NOMO-1 (cell line): ENCODE measurements around the gene SETD2.
A peak's percentile ranks its signal among the peaks of the same experiment; 100 is the strongest.

Source experiments
- DNase-seq, 2 experiments: peaks; one replicate each; lab custom pipeline; 2025; ENCODE audit not compliant: unreplicated experiment in 2 of 2; lab: John Stamatoyannopoulos, UW

Gene SETD2

DNA sequence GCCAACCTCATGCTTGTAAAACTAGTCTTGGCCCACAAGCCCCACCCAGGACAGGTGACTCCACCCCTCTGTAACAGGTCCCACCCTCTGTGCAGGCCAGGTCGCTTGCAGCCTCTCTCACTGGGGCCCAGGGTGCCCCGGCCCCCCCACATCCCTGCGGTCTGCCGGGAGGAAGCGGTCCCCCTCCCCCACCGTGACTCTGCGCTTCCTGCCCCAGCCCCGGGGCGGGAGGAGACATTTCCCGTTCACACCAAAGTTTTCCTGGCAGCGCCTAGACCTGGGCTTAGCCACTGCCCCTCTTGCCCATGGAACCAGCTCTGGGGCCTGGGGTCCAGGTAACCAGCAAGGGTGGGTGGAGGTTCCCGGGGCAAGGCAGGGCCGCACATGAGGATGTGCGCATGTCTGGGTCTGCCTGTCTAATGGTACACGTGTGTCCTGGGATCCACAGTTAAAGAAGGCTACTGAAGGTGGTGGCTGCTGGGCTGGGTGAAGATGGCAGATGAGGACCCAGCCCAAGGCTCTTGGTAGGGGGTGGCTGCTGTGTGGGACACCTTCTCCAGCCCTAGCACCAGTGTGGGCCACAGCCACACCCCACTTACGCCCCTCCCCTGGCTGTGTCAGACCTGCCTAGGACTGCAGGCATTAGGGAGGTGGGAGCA, 176.0 kb downstream of the SETD2 start:
- peak; percentile 84 to 95 for DNase-seq

DNA sequence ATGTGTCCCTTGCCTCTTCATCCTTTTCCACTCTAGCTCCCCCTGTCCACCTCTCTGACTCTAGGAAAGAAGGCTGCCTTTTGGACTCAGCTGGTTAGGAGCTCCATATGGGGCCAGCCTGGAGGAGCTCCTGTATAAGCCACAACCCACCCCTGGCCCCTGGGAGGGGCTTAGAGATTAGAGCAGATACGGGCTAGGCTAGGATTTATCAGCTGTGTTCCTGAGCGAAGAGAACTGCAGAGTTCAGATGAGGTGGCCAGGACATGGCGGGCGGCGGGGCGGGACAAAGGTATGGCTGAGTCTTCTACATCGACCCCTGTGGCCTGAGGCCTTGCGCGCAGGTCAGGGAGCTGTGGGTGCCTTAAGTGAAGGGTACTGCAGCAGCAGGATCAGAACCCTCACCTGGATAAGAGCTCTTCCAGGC, 176.6 kb downstream of the SETD2 start:
- no peak for DNase-seq

DNA sequence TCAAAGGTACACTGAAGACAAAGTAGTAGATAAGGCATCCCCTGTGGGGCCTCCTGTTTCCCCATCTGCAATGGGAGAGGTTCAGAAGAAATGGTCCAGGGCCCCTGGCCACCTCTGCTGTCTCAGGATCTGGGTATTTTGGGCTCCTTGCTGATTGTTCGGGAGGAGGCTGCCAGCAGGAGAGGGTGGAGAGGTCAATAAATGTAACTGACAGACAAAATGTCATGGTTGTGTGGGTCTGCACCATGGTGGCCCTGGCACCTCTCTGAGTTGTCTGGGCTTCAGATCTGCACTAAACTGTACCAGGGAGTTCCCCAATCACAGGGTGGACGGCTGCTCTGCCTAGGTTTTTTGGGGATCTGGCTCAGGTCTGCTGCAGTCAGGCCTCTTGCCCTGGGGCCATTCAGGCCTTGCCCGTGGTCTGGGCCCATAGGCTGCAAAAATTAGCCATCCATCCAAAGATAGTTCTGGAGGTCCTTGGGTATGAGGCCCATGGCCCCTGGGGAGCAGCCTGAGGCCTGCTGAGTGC, 177.1 kb downstream of the SETD2 start:
- DNase-seq = no peak

DNA sequence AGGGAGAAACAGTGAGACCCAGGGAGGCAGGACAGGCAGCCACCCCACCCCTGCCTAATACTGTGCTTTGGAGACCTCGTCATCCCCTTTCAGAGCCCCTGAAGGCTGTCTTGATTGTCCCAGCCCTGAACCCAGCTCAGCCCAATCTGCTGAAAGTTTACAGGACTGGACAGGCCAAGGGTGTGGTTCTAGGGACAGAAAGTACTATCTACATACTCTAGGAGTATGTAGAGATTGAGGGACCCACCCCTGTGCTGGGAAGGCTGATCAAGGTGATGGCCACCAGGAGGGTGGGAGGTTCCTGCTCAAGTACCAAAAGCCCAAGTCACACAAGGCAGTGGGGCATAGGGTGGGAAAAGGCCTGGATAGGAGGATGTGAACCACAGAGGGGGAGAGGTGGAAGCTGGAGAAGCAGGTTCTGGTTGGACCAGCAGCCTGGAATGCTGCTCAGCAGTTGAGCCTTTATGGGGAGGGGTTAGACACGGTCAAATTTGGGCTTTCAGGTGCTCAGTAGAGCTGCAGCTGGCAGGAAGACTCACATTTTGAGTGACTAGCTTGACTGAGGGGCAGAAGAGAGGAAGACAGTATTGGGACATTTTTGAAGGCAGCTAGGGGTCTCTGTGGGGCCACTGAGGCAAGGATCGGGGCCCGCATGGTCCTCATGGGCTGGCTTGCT, 177.7 kb downstream of the SETD2 start:
- no peak for DNase-seq

DNA sequence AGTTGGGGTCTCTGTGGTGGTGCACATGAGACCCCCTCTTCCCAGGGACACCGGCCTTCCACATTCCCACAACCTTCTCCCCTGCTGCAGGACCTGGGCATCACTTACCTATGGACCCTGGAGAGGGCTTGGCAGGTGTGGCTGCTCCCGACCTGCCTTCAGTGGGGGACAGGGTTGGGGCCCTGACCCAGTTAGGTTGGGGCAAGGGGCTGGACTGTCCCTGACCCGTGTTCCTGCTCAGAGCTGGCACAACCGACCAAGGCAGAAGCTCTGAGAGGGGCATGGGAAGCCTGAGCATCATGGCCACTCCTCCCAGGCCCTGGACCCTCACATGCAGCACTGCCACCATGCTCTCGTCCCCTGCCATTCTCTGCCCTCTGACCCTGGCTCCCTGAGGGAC, 178.3 kb downstream of the SETD2 start:
- no peak for DNase-seq

DNA sequence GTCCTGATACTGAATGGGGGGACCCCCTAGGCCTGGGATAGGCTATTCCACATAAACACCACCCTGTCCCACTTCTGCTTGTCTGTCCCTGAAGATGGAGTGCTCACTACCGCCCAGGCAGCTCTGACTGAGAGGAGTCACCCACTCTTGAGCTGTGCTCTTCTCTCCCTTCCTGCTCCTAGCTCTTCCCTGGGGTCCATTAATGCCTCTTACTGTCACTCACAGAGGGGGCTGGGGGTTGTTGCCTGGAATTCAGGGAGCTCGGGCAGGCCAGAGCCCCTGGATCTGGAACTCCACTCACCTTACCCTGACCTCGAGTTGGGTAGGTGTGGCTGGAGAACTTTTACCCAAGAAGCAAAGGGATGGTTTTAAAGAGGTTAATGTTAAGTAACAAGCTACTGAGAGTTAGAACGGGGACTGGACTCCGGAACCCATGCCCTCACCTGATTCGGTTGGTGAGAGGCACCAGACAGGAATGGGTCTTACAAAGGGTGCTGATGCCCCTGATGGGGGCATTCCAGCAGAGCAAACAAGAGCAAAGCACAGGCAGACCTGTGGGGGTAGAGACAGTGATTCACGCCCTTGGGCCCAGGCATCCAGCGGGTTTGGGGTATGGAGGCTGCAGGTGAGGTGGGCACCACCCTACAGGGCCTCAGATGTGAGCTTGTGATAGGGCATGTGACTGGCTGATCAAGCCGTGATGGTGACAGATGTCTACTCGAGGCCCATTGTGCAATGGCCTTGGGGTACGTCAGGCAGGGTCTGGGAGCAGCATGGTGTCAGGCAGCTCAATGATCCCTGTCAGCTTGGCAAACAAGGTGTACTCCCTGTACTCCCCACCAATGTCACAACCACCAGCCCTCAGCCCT, 179.1 kb downstream of the SETD2 start:
- DNase-seq = no peak

DNA sequence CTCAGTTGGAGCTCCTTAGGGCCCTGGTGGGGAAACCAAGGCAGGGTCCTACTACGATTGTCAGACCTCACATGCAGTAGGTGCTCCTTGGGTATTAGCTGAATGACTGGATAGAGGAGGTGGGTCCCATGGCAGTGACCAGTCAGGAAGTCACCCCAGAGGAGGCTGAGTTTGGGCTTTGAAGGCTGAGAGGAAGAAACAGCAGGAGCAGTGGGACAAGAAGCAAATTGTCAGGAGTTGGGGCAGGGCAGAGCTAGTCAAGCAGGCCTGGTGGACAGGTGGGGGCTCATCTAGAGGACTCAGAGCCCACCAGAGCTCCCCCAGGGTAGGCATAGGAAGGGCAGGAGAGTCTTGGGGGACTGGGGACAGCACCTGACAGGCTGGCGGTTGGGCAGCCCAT, 181.4 kb downstream of the SETD2 start:
- no peak for DNase-seq

DNA sequence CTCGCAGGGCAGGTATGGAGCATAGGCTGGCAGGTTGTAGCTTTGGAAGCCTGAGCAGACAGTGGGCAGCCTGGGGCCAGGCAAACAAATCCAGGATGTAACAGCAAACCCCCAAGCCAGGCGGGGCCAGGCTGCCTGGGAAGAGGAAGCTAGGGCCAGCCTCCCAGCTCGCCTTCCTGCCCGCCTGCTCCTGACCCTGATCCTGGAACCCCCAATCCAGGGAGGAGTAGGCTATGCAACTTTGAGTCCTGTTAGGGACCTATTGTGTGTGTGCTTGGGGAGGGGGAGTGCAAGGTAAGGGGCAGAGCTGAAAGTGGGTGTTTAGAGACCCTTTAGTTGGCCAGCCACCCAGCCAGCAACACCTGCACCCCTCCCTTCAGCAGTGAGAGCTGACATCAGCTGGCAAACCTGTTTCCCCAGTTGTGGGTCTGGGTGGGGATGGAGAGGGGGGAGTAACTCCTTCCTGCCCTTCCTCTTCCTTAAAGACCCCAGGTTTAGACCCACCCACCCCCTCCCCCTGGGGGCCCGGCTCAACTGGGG, 181.9 kb downstream of the SETD2 start:
- no peak for DNase-seq

DNA sequence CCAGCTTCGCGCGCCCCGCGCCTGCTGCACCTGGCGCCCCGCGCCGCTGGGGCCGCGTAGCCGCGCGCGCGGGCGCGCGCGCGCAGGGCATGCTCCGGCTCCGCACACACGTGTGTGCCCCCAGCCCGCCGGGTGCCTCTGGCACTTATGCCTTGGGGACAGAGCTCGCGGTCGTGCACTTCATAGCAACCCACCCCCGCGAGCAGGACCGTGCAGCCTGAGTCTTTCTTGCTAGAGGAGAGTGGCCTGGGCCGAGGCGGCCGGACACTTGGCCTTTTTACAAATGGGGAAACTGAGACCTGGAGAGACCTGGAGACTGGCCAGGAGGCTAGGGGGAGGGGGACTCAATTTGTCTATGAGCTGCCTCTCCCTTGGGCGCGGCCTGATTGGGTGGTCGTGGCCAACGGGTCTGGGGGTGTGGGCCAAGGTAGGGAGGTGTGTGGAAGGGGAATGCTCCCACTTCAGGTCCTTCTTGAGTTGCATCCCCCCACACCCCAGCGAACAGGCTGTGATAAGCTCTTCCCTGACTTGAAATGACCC, 183.9 kb downstream of the SETD2 start:
- no peak for DNase-seq

DNA sequence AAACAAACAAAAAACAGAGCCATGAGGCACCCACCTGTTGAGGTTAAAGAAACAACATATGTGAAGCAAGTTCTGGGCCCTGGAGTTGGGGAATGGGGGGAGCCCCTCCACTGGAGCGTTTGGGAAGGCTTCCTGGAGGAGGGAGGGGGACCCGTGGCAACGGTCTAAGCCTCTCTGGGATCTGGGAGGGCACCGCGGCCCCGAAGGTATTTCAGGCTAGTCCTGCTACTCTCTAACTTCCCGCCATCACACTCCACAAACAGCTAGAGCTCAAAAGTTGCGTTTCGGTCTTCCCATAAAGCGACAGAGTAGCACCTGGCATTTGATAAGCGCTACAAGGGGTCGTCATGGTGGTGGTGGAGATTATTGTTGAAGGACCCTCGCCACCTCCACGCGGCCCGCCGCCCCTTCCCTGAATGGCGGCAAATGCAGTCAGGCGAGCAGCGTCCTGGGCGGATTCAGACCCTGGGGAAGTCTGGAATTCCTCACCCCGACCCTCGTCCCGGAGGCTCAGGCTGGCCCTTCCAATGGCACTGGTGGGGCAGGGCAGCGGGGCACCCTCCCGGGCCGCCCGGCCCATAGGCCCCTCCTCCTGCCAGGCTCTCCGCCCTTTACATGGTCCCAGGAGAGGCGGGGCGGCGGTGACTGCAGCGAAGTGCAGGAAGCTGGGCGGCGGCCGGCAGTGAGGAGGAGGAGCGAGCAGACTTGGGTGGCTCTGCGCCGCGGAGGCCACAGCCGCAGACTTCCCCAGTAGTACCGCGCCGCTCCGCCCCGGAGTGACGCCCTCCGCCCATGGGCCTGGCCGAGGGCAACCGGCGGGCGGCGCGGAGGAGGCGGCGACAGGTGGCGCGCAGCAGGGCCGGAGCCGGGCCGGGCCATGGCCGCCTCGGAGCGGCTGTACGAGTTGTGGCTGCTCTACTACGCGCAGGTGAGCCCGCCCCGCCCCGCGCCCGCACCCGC, 184.6 kb downstream of the SETD2 start, which contains the start of gene NBEAL2:
NBEAL2 (plus strand) TSS at position 682 of the 960 bp plus-strand sequence; CDS start at position 878, 196 bp downstream.
- peak; percentile 98 for DNase-seq

DNA sequence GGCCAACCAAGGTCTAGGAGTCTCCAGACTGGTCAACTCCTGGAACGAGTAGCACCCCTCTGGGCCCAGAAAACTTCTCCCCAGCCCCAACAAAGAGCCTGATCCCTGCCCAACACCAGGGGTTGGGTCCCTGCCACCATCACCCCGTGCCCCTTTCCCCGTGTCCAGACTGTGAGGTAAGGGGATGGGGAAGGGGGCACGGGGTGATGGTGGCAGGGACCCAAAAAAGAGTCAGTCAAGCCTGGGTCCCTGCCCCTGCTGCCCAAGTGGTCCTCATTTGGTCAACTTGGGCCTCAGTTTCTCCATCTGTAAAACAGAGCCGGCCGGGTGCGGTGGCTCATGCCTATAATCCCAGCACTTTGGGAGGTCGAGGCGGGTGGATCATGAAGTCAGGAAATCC, 185.5 kb downstream of the SETD2 start:
- DNase-seq = no peak

DNA sequence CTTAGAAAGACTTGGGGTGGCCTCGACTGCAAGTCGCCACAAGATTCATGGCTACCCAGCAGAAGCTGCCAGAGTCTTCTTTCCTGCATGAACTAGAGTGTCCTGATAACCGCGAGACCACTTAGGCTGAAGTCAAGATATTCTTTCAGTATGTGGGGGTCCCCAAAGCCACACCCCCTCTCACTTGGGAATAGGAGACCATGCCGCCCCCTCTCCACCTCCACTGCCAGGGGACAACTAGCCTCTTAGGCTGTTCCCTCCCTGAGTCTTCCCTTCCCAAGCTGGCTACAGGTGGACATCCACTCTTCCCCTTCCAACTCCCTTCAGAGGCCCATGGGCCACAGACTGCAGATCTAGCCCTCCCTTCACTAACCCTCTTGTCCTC, 186.1 kb downstream of the SETD2 start:
- DNase-seq = no peak

DNA sequence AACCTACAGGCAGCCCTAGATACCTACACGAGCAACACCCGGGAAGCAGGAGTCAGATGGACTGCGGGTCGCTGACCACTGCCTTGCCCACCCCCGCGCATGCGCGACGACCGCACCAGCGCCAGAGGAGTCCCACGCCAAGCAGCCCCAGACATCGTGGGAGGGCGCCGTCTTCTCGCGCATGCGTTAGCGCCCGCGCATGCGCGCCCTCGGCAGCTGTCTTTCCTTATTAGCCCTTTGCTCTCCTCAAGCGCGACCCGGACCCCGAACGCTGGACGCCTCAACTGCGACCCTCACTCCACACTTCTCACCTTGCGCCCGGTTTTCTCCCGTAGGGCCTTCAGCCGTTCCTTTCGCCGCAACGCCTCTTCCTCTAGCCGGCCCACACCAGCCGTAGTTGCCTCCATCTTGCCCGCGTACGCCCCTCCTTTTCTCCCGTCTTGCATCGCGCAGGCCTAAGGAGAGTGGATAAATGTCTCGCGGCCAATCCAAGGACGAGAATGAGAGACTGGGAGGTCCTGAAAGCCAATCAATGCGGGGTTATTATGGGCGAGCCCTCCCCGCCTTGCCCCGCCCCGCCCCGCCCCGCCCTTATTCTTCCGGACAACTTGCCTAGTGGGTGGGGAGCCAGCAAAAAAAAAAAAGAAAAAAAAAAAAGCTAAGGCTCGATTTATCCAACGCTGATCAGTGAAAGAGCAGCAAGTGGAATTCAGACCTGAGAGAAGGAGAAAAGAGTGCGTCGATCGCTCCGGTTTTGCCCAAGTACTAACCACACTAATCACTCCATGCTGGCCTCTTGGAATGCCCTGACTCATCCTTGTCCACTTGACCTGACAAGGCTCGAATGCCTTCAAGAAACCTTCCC, 187.4 kb downstream of the SETD2 start, which contains the start of gene CCDC12:
CCDC12 (minus strand) TSS at position 420 of the 865 bp plus-strand sequence; CDS start at position 407, 13 bp downstream.
- peak; percentile 97 to 98 for DNase-seq

DNA sequence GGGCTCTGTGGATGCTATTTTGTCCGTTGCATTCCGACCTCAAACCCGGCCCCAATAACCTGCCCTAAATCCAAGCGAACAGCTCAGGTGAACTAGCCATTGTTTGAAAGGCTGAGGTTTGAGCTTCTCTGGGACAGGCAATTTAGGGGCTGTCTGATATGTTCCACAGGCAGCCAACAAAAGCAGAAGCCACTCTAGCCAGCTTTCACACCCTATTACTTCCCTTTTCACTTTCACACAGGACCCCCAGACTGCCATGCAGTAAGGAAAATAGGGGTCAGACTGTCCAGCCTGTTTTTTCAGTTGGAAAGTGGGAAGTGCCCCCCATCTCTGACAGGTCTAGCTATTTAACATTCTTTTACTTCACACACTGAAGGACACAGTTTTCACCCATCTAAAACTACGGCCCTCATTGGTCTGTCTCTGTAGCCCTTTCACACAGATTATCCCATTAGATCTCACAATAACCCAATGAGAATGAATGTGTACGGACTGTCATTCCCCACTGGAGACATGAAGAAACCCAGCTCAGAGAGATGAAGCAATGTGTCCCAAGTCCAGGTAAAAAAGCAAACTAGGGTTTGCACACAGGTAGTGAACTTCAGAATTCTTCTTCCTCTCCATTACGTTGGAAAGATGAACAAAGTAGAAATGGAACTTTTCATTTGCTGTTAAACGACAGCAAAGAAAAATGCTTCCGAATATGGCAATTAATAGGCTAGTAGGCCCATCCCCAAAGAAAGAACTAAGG, 189.3 kb downstream of the SETD2 start:
- DNase-seq = peak; percentile 44 to 77

DNA sequence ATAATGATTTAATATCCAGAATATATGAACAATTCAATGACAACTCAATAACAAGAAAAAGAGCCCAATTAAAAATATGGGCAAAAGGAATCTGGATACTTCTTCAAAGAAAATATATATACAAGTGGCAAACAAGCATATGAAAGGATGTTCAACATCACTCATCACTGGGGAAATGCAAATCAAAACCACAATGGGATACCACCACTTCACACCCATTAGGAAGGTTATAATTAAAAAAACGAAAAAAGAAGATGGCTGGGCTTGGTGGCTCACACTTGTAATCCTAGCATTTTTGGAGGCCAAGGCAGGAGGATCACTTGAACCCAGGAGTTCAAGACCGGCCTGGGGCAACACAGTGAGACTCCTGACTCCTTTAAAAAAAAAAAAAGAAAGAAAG, 191.5 kb downstream of the SETD2 start:
- DNase-seq = no peak

DNA sequence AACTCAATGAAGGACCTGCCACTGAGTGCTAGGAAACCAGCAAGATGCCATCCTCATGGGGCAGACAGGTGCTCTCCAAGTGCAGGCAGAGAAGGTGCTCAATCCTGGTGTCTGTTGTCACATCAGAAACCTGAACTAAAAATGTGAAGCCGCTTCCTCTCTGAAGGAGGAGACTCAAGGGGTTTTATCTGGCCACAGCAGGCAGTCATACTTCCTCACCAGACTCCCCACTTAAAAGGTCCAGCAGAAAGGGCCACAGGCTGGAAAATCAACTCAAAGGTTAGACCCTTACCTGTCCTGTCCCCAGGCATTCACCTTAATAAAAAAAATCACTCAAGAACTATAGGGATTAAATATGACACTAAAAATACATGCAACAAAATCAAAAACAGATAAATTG, 192.2 kb downstream of the SETD2 start:
- DNase-seq = peak in 1 of 2 experiments; percentile 35

DNA sequence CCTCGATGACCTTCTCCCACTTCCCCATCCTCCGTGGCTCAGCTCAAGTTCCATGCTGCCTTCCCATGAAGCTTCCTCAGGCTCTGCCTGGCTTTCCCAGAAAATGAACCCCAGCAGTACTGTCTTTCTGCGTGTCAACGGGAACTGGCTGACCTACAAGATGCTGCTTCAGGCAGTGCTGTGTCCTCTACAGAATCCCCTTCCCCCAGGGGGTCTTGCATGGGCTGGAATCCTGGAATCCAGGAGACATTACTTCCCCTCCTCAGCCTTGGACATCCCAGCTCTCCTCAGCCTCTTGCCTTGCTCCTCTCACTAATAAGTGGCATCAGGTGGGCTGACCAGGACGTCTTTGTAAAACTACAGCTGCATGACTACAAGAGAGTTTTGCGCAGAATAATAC, 192.8 kb downstream of the SETD2 start:
- no peak for DNase-seq
